Neural cell (in vitro differentiated cells): Measurements from ENCODE around the gene GGT5.

Source experiments
- CTCF ChIP-seq: fragments of 450-650 bp; IDR thresholded peaks from 2 replicates; pipeline ENCODE4 v1.5.1; 2014; ENCODE audit warnings: antibody characterized with exemption, mild to moderate bottlenecking, moderate library complexity; ENCODE audit not compliant: poor library complexity, severe bottlenecking
- EZH2 ChIP-seq: fragments of 200-600, 300-800 bp; shearing (Covaris generic), sonication (generic); IDR thresholded peaks from 2 replicates; pipeline ENCODE4 v1.6.1; 2014; ENCODE audit warnings: antibody characterized with exemption, low read length, borderline replicate concordance, mild to moderate bottlenecking; ENCODE audit not compliant: insufficient read depth, poor library complexity, severe bottlenecking
- POLR2AphosphoS5 ChIP-seq: IDR thresholded peaks from 2 replicates; pipeline ENCODE4 v1.6.1; 2012
- RAD21 ChIP-seq: fragments of 450-650 bp; conservative IDR thresholded peaks from 2 replicates; pipeline ENCODE4 v1.6.1; 2014; ENCODE audit warnings: antibody characterized with exemption, mild to moderate bottlenecking, moderate library complexity
- REST ChIP-seq: IDR thresholded peaks from 2 replicates; pipeline ENCODE4 v1.6.1; 2012; ENCODE audit warnings: borderline replicate concordance
- TAF1 ChIP-seq: IDR thresholded peaks from 2 replicates; pipeline ENCODE4 v1.6.1; 2012; ENCODE audit warnings: low read depth

GRCh38 chr22:24224468-24224867 lies 20.4 kb downstream of the GGT5 start:
- TF ChIP-seq CTCF (no peak), REST (no peak), RAD21 (no peak), POLR2AphosphoS5 (no peak), EZH2 (no peak), TAF1 (no peak)
